ENCODE measurements around the gene SNX21.
A peak's percentile ranks its signal among the peaks of the same experiment; 100 is the strongest.
"Not testable (repeated sequence)": the region's sequence is repeated elsewhere in the genome, so short reads cannot be mapped to it uniquely, and the experiment has no call there.

Gene SNX21

GRCh38 chr20:45833030-45833882 lies at the start of gene SNX21:
Gene SNX21, plus strand, starts transcription at chr20:45833799. Its CDS starts 121 bp downstream, at chr20:45833920.
- DNase-seq (ENCODE audit: insufficient read length, low spot score) (peak; percentile 83), FAIRE-seq (no peak)
- TF ChIP-seq POLR2A (IDR thresholded peaks at IDR 0.05; ENCODE audit: low read depth, low read length) = peak; percentile 57

GRCh38 chr20:45788351-45788750 lies 45.2 kb upstream of the SNX21 start:
- DNase-seq (ENCODE audit: insufficient read length, low spot score) (no peak), FAIRE-seq (no peak)
- no peak for TF ChIP-seq POLR2A (IDR thresholded peaks at IDR 0.05; ENCODE audit: low read depth, low read length)

- FAIRE-seq (no peak), DNase-seq (ENCODE audit: insufficient read length, low spot score) (no peak)
- no peak for TF ChIP-seq POLR2A (IDR thresholded peaks at IDR 0.05; ENCODE audit: low read depth, low read length)
These were observed 41.1 kb upstream of the SNX21 start for GRCh38 chr20:45792317-45793118.

- DNase-seq (ENCODE audit: insufficient read length, low spot score) (no peak), FAIRE-seq (no peak)
- TF ChIP-seq POLR2A (IDR thresholded peaks at IDR 0.05; ENCODE audit: low read depth, low read length) = no peak
These were observed 37.1 kb upstream of the SNX21 start for GRCh38 chr20:45796337-45797065.

- not testable (repeated sequence) for DNase-seq (ENCODE audit: insufficient read length, low spot score); FAIRE-seq
These were observed 36.1 kb upstream of the SNX21 start for GRCh38 chr20:45797510-45797909.

- DNase-seq (ENCODE audit: insufficient read length, low spot score); FAIRE-seq: not testable (repeated sequence)
These were observed 35.6 kb upstream of the SNX21 start for GRCh38 chr20:45797955-45798354.

- FAIRE-seq (no peak), DNase-seq (ENCODE audit: insufficient read length, low spot score) (no peak)
- TF ChIP-seq POLR2A (IDR thresholded peaks at IDR 0.05; ENCODE audit: low read depth, low read length) = no peak
These were observed 34.5 kb upstream of the SNX21 start for GRCh38 chr20:45798935-45799642.

GRCh38 chr20:45801851-45802250 lies 31.7 kb upstream of the SNX21 start:
- DNase-seq (ENCODE audit: insufficient read length, low spot score) (no peak), FAIRE-seq (no peak)
- no peak for TF ChIP-seq POLR2A (IDR thresholded peaks at IDR 0.05; ENCODE audit: low read depth, low read length)

- FAIRE-seq (no peak), DNase-seq (ENCODE audit: insufficient read length, low spot score) (no peak)
- TF ChIP-seq POLR2A (IDR thresholded peaks at IDR 0.05; ENCODE audit: low read depth, low read length) = no peak
These were observed 23.2 kb upstream of the SNX21 start for GRCh38 chr20:45810191-45810970.

GRCh38 chr20:45812157-45813005 lies 21.2 kb upstream of the SNX21 start, which contains the start of gene UBE2C:
Gene UBE2C, plus strand, starts transcription at chr20:45812644. Its CDS starts 52 bp downstream, at chr20:45812696.
- DNase-seq (ENCODE audit: insufficient read length, low spot score) (peak; percentile 93), FAIRE-seq (peak; percentile 82)
- TF ChIP-seq POLR2A (IDR thresholded peaks at IDR 0.05; ENCODE audit: low read depth, low read length) = peak; percentile 54

GRCh38 chr20:45813006-45813340 lies 20.6 kb upstream of the SNX21 start:
- TF ChIP-seq POLR2A (IDR thresholded peaks at IDR 0.05; ENCODE audit: low read depth, low read length) = no peak; the same call in 1 of the 2 replicates
- DNase-seq (ENCODE audit: insufficient read length, low spot score) (no peak), FAIRE-seq (no peak)

- TF ChIP-seq POLR2A (IDR thresholded peaks at IDR 0.05; ENCODE audit: low read depth, low read length) = no peak
- DNase-seq (ENCODE audit: insufficient read length, low spot score) = no peak
- no peak for FAIRE-seq
These were observed 20.1 kb upstream of the SNX21 start for GRCh38 chr20:45813489-45813888.

Measured in H54 (cell line).